HFF-Myc (cell line): ENCODE data around the gene APOC4.
"Not testable (repeated sequence)": the region's sequence is repeated elsewhere in the genome, so short reads cannot be mapped to it uniquely, and the experiment has no call there.

Source experiments
- DNase-seq: peaks from one replicate; pipeline ENCODE4 v3.0.0-alpha.2; 2011; ENCODE audit warnings: low read depth; ENCODE audit errors: extremely low read depth
- H3K4me3 ChIP-seq: replicated peaks from 2 replicates; pipeline ENCODE4 v1.5.1; 2011; ENCODE audit warnings: low read depth, mild to moderate bottlenecking, control low read depth, low read length
- TF ChIP-seq, protein P1 (sequence below): IDR thresholded peaks from 2 replicates; pipeline ENCODE4 v1.5.1; 2012; ENCODE audit warnings: mild to moderate bottlenecking, low read depth, low read length, control low read depth; ENCODE audit errors: missing control alignments

Gene APOC4

GRCh38 chr19:44961821-44962220, 19.8 kb downstream of the APOC4 start:
- no peak for DNase-seq
- TF ChIP-seq, protein P1, sequence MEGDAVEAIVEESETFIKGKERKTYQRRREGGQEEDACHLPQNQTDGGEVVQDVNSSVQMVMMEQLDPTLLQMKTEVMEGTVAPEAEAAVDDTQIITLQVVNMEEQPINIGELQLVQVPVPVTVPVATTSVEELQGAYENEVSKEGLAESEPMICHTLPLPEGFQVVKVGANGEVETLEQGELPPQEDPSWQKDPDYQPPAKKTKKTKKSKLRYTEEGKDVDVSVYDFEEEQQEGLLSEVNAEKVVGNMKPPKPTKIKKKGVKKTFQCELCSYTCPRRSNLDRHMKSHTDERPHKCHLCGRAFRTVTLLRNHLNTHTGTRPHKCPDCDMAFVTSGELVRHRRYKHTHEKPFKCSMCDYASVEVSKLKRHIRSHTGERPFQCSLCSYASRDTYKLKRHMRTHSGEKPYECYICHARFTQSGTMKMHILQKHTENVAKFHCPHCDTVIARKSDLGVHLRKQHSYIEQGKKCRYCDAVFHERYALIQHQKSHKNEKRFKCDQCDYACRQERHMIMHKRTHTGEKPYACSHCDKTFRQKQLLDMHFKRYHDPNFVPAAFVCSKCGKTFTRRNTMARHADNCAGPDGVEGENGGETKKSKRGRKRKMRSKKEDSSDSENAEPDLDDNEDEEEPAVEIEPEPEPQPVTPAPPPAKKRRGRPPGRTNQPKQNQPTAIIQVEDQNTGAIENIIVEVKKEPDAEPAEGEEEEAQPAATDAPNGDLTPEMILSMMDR, result no peak
- H3K4me3 ChIP-seq, result no peak overlapping the region

DNA sequence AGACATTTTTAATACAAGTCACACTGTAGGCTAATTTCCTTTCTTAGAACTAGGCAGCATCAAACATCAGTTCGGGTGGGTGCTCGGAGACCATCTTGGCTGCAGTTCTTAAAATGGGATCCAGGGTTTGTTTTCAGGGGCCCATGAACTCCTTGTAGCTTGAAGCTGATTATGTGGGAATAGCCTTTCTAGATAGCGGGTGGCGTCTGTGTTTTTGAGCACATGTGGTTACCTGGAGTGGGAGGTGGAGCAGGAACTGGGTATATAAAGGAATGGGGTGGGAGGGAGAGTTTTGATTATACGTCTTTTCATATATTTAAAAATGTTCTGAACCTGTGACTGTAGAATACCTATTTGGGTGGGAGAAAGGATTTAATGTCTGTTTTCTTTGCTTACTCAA, 26.1 kb downstream of the APOC4 start:
- no peak for DNase-seq
- TF ChIP-seq, protein P1, result no peak
- no peak overlapping the region for H3K4me3 ChIP-seq

GRCh38 chr19:44968670-44969069, 26.6 kb downstream of the APOC4 start:
- no peak for DNase-seq
- H3K4me3 ChIP-seq, result no peak overlapping the region
- TF ChIP-seq, protein P1, result no peak

- no peak for DNase-seq
- TF ChIP-seq, protein P1, result no peak
- no peak overlapping the region for H3K4me3 ChIP-seq
These were observed 27.4 kb downstream of the APOC4 start for GRCh38 chr19:44969437-44969836.

- DNase-seq, H3K4me3 ChIP-seq: not testable (repeated sequence)
These were observed 29.4 kb downstream of the APOC4 start for GRCh38 chr19:44971451-44971850.

DNA sequence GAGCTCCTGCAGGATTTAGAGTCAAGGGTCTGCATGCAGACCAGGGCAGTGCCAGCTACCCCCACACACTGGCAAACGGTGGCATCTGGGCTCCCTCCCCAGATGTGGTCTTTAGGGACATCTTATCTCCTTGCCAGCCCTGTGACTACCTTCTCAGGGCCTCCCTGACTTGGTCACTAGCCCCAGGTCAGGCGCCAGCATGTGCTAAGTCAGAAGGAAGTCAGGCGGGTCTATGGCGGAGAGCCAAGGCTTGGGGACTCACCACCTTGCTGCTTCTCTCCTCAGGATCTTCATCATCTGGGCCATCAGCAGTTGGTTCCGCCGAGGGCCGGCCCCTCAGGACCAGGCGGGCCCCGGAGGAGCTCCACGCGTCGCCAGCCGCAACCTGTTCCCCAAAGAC, 30.8 kb downstream of the APOC4 start:
- TF ChIP-seq, protein P1, result no peak
- DNase-seq, result no peak
- H3K4me3 ChIP-seq, result no peak overlapping the region

DNA sequence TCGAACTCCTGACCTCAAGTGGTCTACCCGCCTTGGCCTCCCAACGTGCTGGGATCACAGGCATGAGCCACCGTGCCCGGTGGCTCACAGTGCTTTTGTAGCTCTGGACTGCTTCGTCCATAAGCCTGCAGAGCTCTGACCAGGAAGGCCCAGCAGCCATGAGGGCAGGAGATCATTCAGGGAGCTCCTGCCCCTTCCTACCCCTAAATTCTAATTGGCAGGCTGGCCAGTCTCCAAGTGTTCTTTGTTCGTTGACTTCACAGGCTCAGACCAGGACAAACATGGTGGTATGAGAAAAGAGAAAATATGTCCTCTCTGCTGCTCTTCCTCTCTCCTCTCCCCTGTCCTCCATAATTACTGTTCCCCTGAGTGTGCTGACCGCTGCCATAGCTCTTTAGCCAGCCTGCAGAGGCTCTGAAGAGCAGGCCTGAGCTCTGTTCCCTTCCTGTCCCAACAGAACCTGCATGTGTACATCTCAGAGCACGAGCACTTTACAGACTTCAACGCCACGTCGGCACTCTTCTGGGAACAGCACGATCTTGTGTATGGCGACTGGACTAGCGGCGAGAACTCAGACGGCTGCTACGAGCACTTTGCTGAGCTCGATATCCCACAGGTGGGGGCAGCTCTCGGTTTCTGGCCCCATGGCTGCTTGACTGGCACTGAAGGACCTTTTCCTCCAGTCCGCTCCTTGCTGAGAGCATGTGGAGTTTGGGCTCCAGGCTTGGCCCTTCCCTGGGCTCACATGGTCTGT, 32.1 kb downstream of the APOC4 start:
- H3K4me3 ChIP-seq, result no peak overlapping the region
- DNase-seq, result no peak
- TF ChIP-seq, protein P1, result no peak
